Measurements from ENCODE around the gene KHDRBS1. TPM values are rescaled to one million over a fixed set of nuclear protein-coding genes. Genes with fewer than 3 reads are reported as not detected.

The KHDRBS1 gene
- total RNA-seq, 4 donors from 2014 or later = 49.6 to 63.5 (median 57.2) TPM

GRCh38 chr1:32091591-32091990 lies 77.9 kb downstream of the KHDRBS1 start:
- no peak for TF ChIP-seq CTCF (IDR thresholded peaks at IDR 0.05)
- DNase-seq (ENCODE audit: low spot score) = no peak
- no peak for ATAC-seq (ENCODE audit: low FRiP score)

Small RNA genes lying within 50 kb of the gene (small RNA-seq; reads per million reads assigned to genes)
- gene MIR5585 = not detected
- gene RF00017 = not detected

Other genes with a start within 250 kb of the KHDRBS1 start
- 1 to 10 TPM in 3 of 4 donors, under 1 TPM in 1; 0.79 to 7.5 (median 3.3) TPM for gene ADGRB2, start 249.5 kb upstream of the KHDRBS1 start, total RNA-seq
- 10 to 100 TPM in 2 of 4 donors, under 1 TPM in 1, not detected in 1; 0.63 to 23.9 (median 23.2) TPM for gene SPOCD1, start 197.8 kb upstream of the KHDRBS1 start, total RNA-seq
- gene PTP4A2, start 75.5 kb upstream of the KHDRBS1 start, total RNA-seq = 100 to 1,000 TPM; 216 to 385 (median 283) TPM
- 1 to 10 TPM; 2.5 to 5.6 (median 3.6) TPM for gene TMEM39B, start 59.1 kb downstream of the KHDRBS1 start, total RNA-seq
- 10 to 100 TPM; 35.3 to 51.2 (median 39.1) TPM for gene KPNA6, start 94.2 kb downstream of the KHDRBS1 start, total RNA-seq
- 10 to 100 TPM; 41.9 to 80.8 (median 49.0) TPM for gene TXLNA, start 165.8 kb downstream of the KHDRBS1 start, total RNA-seq
- gene CCDC28B, start 186.7 kb downstream of the KHDRBS1 start, total RNA-seq = 1 to 10 TPM; 2.6 to 5.5 (median 3.1) TPM
- 1 to 10 TPM in 3 of 4 donors, under 1 TPM in 1; 0.60 to 1.9 (median 1.2) TPM for gene IQCC, start 191.8 kb downstream of the KHDRBS1 start, total RNA-seq
- not detected for gene DCDC2B, start 195.2 kb downstream of the KHDRBS1 start, total RNA-seq
- 10 to 100 TPM in 3 of 4 donors, 1 to 10 TPM in 1; 8.8 to 15.4 (median 11.3) TPM for gene TMEM234, start 208.5 kb downstream of the KHDRBS1 start, total RNA-seq
- gene EIF3I, start 208.5 kb downstream of the KHDRBS1 start, total RNA-seq = 100 to 1,000 TPM; 159 to 210 (median 191) TPM
- gene FAM167B, start 233.4 kb downstream of the KHDRBS1 start, total RNA-seq = 10 to 100 TPM in 1 of 4 donors, 1 to 10 TPM in 3; 1.8 to 14.8 (median 3.8) TPM
- gene LCK, start 237.4 kb downstream of the KHDRBS1 start, total RNA-seq = 1 to 10 TPM; 1.1 to 6.8 (median 4.8) TPM